Measurements from ENCODE around the gene SCGB3A1.

Gene SCGB3A1, protein sequence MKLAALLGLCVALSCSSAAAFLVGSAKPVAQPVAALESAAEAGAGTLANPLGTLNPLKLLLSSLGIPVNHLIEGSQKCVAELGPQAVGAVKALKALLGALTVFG

GRCh38 chr5:180591311-180591887 lies at the start of gene SCGB3A1:
Gene SCGB3A1, minus strand, starts transcription at chr5:180591499. Its CDS starts 37 bp downstream, at chr5:180591462.
- Mint-ChIP-seq H3K9me3 (no peaks in the 10 kb centered on the region), H3K27me3 (peaks cover 34% of the 10 kb centered on the region), H3K4me1 (peaks cover 4% of the 10 kb centered on the region), H3K4me3 (peak within 1 kb of the TSS; percentile 37), H3K27ac (ENCODE audit: low read depth) (no peak within 1 kb of the TSS), H3K36me3 (ENCODE audit: insufficient read depth) (peaks cover 1% of the 10 kb centered on the region)
- DNase-seq (ENCODE audit: low spot score in 2 of 2), result no peak
- ATAC-seq (replicated peaks; ENCODE audit: extremely low read depth, poor library complexity, severe bottlenecking), result no peak

GRCh38 chr5:180640611-180640860 lies 49.2 kb upstream of the SCGB3A1 start:
- no peak overlapping the region for H3K4me3 Mint-ChIP-seq
- H3K27me3 Mint-ChIP-seq, result no peaks in the 10 kb centered on the region
- H3K9me3 Mint-ChIP-seq, result no peaks in the 10 kb centered on the region
- peaks cover 5% of the 10 kb centered on the region for H3K4me1 Mint-ChIP-seq
- no peak overlapping the region for H3K27ac Mint-ChIP-seq (ENCODE audit: low read depth)
- peaks cover 1% of the 10 kb centered on the region for H3K36me3 Mint-ChIP-seq (ENCODE audit: insufficient read depth)
- DNase-seq (ENCODE audit: low spot score in 2 of 2) (no peak), ATAC-seq (replicated peaks; ENCODE audit: extremely low read depth, poor library complexity, severe bottlenecking) (no peak)

DNA sequence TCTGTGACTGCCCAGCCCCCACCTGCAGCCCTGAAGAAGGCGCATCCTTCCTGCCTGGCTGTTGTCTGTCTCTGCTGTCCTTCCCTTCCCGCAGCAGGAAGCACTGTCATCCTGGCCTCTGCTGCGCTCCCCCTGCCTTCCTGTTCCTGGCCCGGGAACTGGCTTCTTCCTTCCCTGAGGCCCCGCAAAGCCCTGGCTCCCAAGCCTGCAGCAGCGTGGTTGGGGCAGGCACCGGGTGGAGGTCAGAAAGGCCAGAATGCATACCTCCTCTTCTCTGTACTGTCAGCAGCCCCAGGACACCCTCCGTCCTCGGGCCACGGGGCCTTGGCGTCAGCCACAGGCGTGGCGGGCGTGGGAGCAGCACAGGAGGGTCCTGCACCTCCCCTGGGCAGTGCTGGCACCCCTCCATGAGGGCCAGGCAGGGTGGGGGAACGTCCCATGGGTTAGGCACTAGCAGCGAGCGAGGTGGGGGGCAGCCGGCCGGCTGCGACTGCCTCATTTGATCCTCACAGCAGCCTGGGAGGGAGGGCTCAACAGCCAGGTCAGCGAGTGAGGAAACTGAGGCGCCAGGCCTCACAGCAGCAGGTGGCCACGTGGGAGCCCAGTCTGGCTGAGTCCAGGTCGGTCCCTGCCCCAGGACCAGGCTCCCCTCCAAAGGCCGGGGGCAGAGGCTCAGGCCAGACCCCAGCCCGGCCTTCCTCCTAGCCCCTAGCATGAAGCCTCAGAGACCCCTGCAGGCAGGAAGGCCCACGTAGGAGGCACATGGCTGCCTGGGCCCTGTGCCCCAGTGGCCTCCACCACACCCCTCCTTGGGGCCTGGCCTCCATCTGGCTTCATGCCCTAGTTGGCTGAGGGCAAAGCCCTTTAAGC lies 48.7 kb upstream of the SCGB3A1 start:
- peaks cover 5% of the 10 kb centered on the region for H3K4me1 Mint-ChIP-seq
- DNase-seq (ENCODE audit: low spot score in 2 of 2) (no peak), ATAC-seq (replicated peaks; ENCODE audit: extremely low read depth, poor library complexity, severe bottlenecking) (no peak)
- no peak overlapping the region for H3K27ac Mint-ChIP-seq (ENCODE audit: low read depth)
- H3K9me3 Mint-ChIP-seq, result no peaks in the 10 kb centered on the region
- no peak overlapping the region for H3K4me3 Mint-ChIP-seq
- H3K27me3 Mint-ChIP-seq, result no peaks in the 10 kb centered on the region
- H3K36me3 Mint-ChIP-seq (ENCODE audit: insufficient read depth), result peaks cover 1% of the 10 kb centered on the region

- no peak overlapping the region for H3K4me3 Mint-ChIP-seq
- no peaks in the 10 kb centered on the region for H3K27me3 Mint-ChIP-seq
- no peak overlapping the region for H3K27ac Mint-ChIP-seq (ENCODE audit: low read depth)
- ATAC-seq (replicated peaks; ENCODE audit: extremely low read depth, poor library complexity, severe bottlenecking) (no peak), DNase-seq (ENCODE audit: low spot score in 2 of 2) (no peak)
- H3K4me1 Mint-ChIP-seq, result peaks cover 5% of the 10 kb centered on the region
- H3K9me3 Mint-ChIP-seq, result no peaks in the 10 kb centered on the region
- H3K36me3 Mint-ChIP-seq (ENCODE audit: insufficient read depth), result peaks cover 1% of the 10 kb centered on the region
Observed at GRCh38 chr5:180639287-180639686, 48.0 kb upstream of the SCGB3A1 start.

- H3K36me3 Mint-ChIP-seq (ENCODE audit: insufficient read depth), result peaks cover 1% of the 10 kb centered on the region
- H3K27ac Mint-ChIP-seq (ENCODE audit: low read depth), result no peak overlapping the region
- H3K4me3 Mint-ChIP-seq, result no peak overlapping the region
Observed at GRCh38 chr5:180637962-180638680, 46.8 kb upstream of the SCGB3A1 start.

GRCh38 chr5:180636403-180637075 lies 45.2 kb upstream of the SCGB3A1 start:
- H3K27me3 Mint-ChIP-seq, result no peaks in the 10 kb centered on the region
- H3K4me3 Mint-ChIP-seq, result no peak overlapping the region
- no peaks in the 10 kb centered on the region for H3K36me3 Mint-ChIP-seq (ENCODE audit: insufficient read depth)
- DNase-seq (ENCODE audit: low spot score in 2 of 2) (no peak), ATAC-seq (replicated peaks; ENCODE audit: extremely low read depth, poor library complexity, severe bottlenecking) (no peak)
- peaks cover 5% of the 10 kb centered on the region for H3K4me1 Mint-ChIP-seq
- H3K27ac Mint-ChIP-seq (ENCODE audit: low read depth), result no peak overlapping the region
- H3K9me3 Mint-ChIP-seq, result no peaks in the 10 kb centered on the region

More at GRCh38 chr5:180637962-180638680, 46.8 kb upstream of the SCGB3A1 start:
- Mint-ChIP-seq H3K4me1 (peaks cover 5% of the 10 kb centered on the region), H3K9me3 (no peaks in the 10 kb centered on the region), H3K27me3 (no peaks in the 10 kb centered on the region)
- ATAC-seq (replicated peaks; ENCODE audit: extremely low read depth, poor library complexity, severe bottlenecking) (no peak), DNase-seq (ENCODE audit: low spot score in 2 of 2) (no peak)

- DNase-seq (ENCODE audit: low spot score in 2 of 2) (no peak), ATAC-seq (replicated peaks; ENCODE audit: extremely low read depth, poor library complexity, severe bottlenecking) (no peak)
- Mint-ChIP-seq H3K27me3 (no peaks in the 10 kb centered on the region), H3K27ac (ENCODE audit: low read depth) (no peak overlapping the region), H3K4me3 (no peak overlapping the region), H3K36me3 (ENCODE audit: insufficient read depth) (no peaks in the 10 kb centered on the region), H3K4me1 (peaks cover 5% of the 10 kb centered on the region), H3K9me3 (no peaks in the 10 kb centered on the region)
Observed at GRCh38 chr5:180636016-180636402, 44.7 kb upstream of the SCGB3A1 start.

DNA sequence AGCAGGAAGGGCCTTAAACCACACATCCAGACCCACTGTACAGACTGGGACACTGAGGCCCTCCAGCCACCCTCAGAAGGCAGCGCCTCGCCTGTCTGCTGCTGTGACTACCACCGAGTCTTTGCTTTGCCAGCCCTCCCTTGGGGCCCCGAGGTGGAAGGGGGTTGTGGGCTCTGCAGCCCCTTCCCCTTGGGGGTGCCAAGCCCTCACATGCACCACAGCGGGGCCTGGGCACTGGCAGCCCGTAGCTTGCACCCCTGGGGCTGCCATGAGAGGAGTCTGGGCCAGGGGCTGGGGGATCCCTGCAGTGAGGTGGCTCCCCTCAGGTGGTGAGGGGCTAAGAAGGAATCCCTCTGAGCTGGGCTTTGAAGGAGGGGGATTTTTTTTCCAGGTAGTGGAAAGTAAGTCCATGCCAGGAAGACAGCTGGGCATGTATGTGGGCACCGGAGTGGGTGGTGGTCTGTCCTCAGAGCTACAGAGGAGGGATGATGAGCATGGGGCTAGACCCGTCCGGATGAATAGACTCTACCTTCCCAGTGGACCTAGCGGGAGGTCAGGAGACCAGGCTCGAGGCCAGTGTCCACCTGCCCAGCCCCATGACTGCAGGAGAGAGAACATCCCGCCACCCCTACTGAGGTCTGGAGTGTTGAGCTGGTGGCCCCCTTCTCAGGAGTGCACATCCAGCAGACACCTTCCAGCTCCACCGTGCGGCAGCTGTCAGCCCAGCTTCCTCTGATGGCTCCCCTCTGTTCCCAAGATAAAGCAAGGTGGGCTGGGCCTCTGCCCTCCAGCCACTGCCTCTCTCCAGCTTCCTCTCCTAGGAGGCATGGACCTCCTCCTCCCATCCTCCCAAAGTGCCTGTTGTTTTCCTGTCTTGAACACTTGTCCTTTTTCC lies 42.2 kb upstream of the SCGB3A1 start:
- ATAC-seq (replicated peaks; ENCODE audit: extremely low read depth, poor library complexity, severe bottlenecking) (no peak), DNase-seq (ENCODE audit: low spot score in 2 of 2) (no peak)
- no peaks in the 10 kb centered on the region for H3K4me1 Mint-ChIP-seq
- H3K27me3 Mint-ChIP-seq, result no peaks in the 10 kb centered on the region
- no peak overlapping the region for H3K4me3 Mint-ChIP-seq
- peaks cover 1% of the 10 kb centered on the region for H3K36me3 Mint-ChIP-seq (ENCODE audit: insufficient read depth)
- no peak overlapping the region for H3K27ac Mint-ChIP-seq (ENCODE audit: low read depth)
- no peaks in the 10 kb centered on the region for H3K9me3 Mint-ChIP-seq

DNA sequence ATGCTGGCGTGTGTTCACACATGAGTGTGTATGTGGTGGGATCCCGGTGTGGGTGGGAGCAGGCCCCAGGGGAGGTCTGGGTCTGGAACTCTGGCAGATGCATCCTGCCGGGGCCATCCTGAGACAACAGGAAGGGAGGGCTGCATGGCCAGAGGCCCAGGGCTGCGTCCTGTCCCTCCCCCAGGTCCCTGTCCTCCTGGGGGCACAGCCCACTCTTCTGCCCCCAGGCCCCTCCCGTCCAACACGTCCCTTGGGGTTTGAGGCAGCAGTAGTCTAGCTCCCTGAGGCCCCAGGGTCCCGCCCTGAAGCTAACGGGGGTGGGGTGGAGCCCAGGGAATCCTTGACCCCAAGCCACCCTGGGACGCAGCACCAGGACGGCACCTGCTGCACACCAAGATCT lies 41.5 kb upstream of the SCGB3A1 start:
- H3K4me3 Mint-ChIP-seq, result no peak overlapping the region
- no peak for ATAC-seq (replicated peaks; ENCODE audit: extremely low read depth, poor library complexity, severe bottlenecking)
- H3K27me3 Mint-ChIP-seq, result no peaks in the 10 kb centered on the region
- H3K36me3 Mint-ChIP-seq (ENCODE audit: insufficient read depth), result peaks cover 1% of the 10 kb centered on the region
- no peak overlapping the region for H3K27ac Mint-ChIP-seq (ENCODE audit: low read depth)
- H3K4me1 Mint-ChIP-seq, result no peaks in the 10 kb centered on the region
- DNase-seq (ENCODE audit: low spot score in 2 of 2), result no peak
- no peaks in the 10 kb centered on the region for H3K9me3 Mint-ChIP-seq

- no peak for ATAC-seq (replicated peaks; ENCODE audit: extremely low read depth, poor library complexity, severe bottlenecking)
- H3K4me1 Mint-ChIP-seq, result no peaks in the 10 kb centered on the region
- H3K4me3 Mint-ChIP-seq, result no peak overlapping the region
- no peaks in the 10 kb centered on the region for H3K27me3 Mint-ChIP-seq
- H3K27ac Mint-ChIP-seq (ENCODE audit: low read depth), result no peak overlapping the region
- peaks cover 1% of the 10 kb centered on the region for H3K36me3 Mint-ChIP-seq (ENCODE audit: insufficient read depth)
- no peak for DNase-seq (ENCODE audit: low spot score in 2 of 2)
- H3K9me3 Mint-ChIP-seq, result no peaks in the 10 kb centered on the region
Observed at GRCh38 chr5:180631549-180632383, 40.5 kb upstream of the SCGB3A1 start.

DNA sequence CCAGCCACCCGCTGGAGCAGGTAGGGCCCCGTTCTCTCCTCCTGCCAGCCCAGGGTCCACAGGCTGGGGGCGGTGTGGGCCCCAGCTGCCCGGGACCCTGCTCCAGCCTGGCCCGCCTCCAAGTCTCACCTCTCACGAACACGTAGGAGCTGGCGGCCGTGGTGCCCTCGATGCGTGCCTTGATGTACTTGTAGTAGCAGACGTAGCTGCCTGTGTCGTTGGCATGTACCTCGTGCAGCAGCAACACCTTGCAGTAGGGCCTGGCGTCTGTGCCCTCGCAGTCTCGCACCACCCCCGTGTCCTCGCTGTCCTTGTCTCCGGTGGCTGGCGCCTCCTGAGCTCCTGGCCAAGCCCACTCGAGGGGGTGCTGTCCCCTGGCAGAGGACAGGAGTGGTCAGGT lies 39.1 kb upstream of the SCGB3A1 start:
- H3K9me3 Mint-ChIP-seq, result no peaks in the 10 kb centered on the region
- H3K4me3 Mint-ChIP-seq, result no peak overlapping the region
- DNase-seq (ENCODE audit: low spot score in 2 of 2) (no peak), ATAC-seq (replicated peaks; ENCODE audit: extremely low read depth, poor library complexity, severe bottlenecking) (no peak)
- peaks cover under 1% of the 10 kb centered on the region for H3K4me1 Mint-ChIP-seq
- peaks cover 1% of the 10 kb centered on the region for H3K36me3 Mint-ChIP-seq (ENCODE audit: insufficient read depth)
- H3K27me3 Mint-ChIP-seq, result no peaks in the 10 kb centered on the region
- H3K27ac Mint-ChIP-seq (ENCODE audit: low read depth), result no peak overlapping the region
